GM21360 (cell line): ENCODE results near the gene C1QB.
"Not testable (repeated sequence)": the region's sequence is repeated elsewhere in the genome, so short reads cannot be mapped to it uniquely, and the experiment has no call there.

Source experiments
- ATAC-seq: cut with Tn5 transposase; IDR thresholded peaks from one replicate; pipeline ENCODE4 v1.9.1; 2021; ENCODE audit warnings: mild to moderate bottlenecking, moderate library complexity; ENCODE audit not compliant: unreplicated experiment

Gene C1QB

GRCh38 chr1:22691031-22691753 lies 38.2 kb downstream of the C1QB start:
- ATAC-seq = no peak

DNA sequence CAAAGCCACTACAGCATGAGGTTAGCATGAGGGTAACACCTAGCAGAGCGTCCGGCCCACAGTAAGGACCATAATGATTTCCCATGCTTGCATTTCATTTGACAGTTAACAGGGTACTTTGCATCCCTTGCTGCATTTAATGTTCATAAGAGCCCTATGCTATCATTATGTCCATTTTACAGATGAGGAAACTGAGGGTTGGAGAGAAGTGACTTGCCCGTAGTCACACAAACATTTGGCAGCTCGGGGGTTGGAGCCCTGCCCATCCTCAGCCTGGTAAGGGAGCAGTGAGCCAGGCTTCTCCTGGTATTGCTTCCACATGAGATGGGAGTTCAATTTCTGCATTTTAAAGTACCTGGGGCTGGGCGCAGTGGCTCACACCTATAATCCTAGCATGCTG lies 41.1 kb downstream of the C1QB start:
- ATAC-seq = no peak

DNA sequence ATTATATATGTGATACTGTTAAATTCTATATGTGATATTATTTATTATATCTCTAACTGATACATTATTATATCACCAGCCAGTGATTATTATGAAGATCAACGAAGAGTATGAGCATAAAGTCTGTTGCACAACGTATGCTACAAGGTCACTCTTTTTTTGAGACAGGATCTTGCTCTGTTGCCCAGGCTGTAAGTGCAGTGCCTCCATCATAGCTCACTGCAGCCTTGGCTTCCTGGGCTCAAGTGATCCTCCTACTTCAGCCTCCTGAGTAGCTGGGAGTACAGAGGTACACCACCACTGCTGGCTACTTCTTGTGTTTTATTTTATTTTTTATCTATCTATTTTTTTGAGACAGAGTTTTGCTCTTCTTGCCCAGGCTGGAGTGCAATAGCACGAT lies 43.6 kb downstream of the C1QB start:
- no peak for ATAC-seq

GRCh38 chr1:22697980-22698379 lies 44.9 kb downstream of the C1QB start:
- no peak for ATAC-seq

DNA sequence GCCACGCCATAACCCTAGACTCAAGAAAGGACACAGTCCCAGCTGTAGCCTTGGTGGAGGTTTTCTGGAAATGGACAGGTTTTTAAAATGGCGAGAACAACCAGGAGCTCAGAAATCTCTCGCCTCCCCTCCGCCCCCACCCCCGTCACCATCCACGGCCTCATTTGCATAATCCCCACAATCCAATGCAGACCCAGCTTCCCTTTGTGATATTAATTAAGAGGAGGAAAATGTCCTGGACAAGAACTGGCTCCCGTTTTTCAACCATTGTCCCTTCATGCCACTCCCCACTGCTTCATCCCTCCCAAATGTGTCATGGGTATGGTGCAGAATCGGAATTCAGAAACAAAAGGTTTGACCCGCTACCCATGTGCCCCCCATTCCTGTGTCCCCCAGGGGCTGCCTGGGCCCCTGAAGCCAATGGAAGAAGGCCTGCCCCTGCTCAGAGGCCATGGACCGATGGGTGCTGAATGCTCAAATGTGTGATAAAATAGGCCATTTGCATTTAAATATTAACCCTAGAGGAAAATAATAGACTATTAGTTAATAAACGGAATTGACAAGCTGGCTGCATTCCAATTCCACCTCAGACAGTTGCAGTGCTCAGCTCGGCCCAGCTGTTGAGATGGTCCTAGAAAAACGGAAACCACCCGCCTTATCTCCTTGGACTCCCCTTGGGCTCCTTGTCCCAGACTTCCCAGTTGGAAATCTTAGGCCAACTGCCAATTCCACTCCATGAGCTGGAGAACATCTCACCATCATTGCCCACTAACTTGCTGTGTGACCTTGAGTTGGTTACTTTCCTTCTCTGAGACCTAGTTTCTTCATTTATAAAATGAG lies 46.9 kb downstream of the C1QB start:
- no peak for ATAC-seq

- no peak for ATAC-seq
These were observed 49.5 kb downstream of the C1QB start for GRCh38 chr1:22702296-22703085.

- no peak for ATAC-seq
These were observed 51.5 kb downstream of the C1QB start for GRCh38 chr1:22704440-22705067.

- ATAC-seq = no peak
These were observed 52.5 kb downstream of the C1QB start for GRCh38 chr1:22705586-22705985.

GRCh38 chr1:22706100-22706499 lies 53.1 kb downstream of the C1QB start:
- ATAC-seq = not testable (repeated sequence)

DNA sequence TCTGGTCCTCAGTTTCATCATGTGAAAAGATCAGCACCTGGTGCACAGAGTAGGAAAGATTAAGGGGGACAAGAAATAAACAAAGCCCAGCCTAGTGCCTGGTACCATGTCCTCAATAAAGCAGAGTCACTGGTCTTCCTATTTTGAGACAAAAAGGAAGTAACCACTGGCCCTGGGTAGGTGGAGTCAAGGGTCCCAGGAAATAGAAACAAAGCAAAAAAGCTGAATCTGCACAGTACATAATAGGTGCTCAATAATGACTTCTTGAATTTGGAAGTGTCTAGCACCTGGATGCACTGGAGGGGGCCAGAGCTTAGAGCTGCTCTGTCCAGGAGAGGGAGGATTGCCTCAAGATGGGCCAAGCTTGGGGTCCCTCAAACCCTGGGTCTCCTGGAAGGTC lies 55.7 kb downstream of the C1QB start:
- no peak for ATAC-seq

- no peak for ATAC-seq
These were observed 56.2 kb downstream of the C1QB start for GRCh38 chr1:22709227-22709626.

- no peak for ATAC-seq
These were observed 57.1 kb downstream of the C1QB start for GRCh38 chr1:22709891-22710700.

GRCh38 chr1:22710701-22711049 lies 57.6 kb downstream of the C1QB start, which contains the start of gene EPHB2:
Gene EPHB2, plus strand, starts transcription at chr1:22710839. Its CDS starts 144 bp downstream, at chr1:22710983.
- no peak for ATAC-seq

DNA sequence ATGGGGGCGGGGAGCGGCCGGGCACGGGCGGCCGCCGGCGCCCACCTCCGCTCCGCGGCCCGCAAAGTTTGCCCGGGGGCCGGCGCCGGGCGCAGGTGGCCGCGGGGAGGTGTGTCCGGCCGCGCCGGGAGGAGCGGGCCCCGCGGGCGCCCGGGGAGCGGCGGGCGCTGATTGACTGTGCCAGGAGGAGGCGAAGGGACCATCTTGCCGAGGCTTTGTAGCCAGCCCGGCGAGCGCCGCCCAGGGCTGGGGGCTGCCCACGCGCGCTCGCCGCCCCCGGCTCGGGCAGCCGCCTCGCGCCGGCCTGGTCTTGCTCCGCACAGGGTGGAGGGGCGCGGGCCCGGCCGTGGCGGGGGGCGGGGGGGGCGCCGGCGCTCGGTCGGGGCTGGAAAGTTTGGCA lies 58.0 kb downstream of the C1QB start:
- no peak for ATAC-seq
